ENCODE measurements around the gene DDX51.

The DDX51 gene

GRCh38 chr12:132178801-132179401 lies 34.8 kb upstream of the DDX51 start:
- H3K27ac ChIP-seq (ENCODE audit: insufficient read depth, low read length, poor library complexity, severe bottlenecking): peak overlapping the region; percentile 57
- H3K4me3 ChIP-seq (ENCODE audit: insufficient read depth, low read depth, low read length, poor library complexity, severe bottlenecking): peak overlapping the region; percentile 35
- no peaks in the 10 kb centered on the region for H3K36me3 ChIP-seq (ENCODE audit: control insufficient read depth, insufficient read depth, low read length)
- DNase-seq: peak in 2 of 3 donors; percentile 20 to 46
- no peaks in the 10 kb centered on the region for H3K9me3 ChIP-seq (ENCODE audit: control insufficient read depth, low read length)
- H3K4me1 ChIP-seq (ENCODE audit: control insufficient read depth, insufficient read depth, low read length, poor library complexity, severe bottlenecking): peaks cover 21% of the 10 kb centered on the region
- H3K27me3 ChIP-seq (replicated peaks; ENCODE audit: control insufficient read depth, insufficient read depth, low read length, poor library complexity, severe bottlenecking): peaks cover 3% of the 10 kb centered on the region

- Histone ChIP-seq H3K4me3 (ENCODE audit: insufficient read depth, low read depth, low read length, poor library complexity, severe bottlenecking) (peak overlapping the region; percentile 35), H3K4me1 (ENCODE audit: control insufficient read depth, insufficient read depth, low read length, poor library complexity, severe bottlenecking) (peaks cover 24% of the 10 kb centered on the region), H3K27ac (ENCODE audit: insufficient read depth, low read length, poor library complexity, severe bottlenecking) (peak overlapping the region; percentile 57), H3K36me3 (ENCODE audit: control insufficient read depth, insufficient read depth, low read length) (no peaks in the 10 kb centered on the region), H3K9me3 (ENCODE audit: control insufficient read depth, low read length) (no peaks in the 10 kb centered on the region), H3K27me3 (replicated peaks; ENCODE audit: control insufficient read depth, insufficient read depth, low read length, poor library complexity, severe bottlenecking) (peaks cover 3% of the 10 kb centered on the region)
- no peak for DNase-seq
These were observed 34.2 kb upstream of the DDX51 start for GRCh38 chr12:132178316-132178715.

GRCh38 chr12:132176920-132177551 lies 32.9 kb upstream of the DDX51 start:
- DNase-seq: no peak
- Histone ChIP-seq H3K9me3 (ENCODE audit: control insufficient read depth, low read length) (no peaks in the 10 kb centered on the region), H3K27ac (ENCODE audit: insufficient read depth, low read length, poor library complexity, severe bottlenecking) (no peak overlapping the region), H3K4me1 (ENCODE audit: control insufficient read depth, insufficient read depth, low read length, poor library complexity, severe bottlenecking) (peaks cover 30% of the 10 kb centered on the region), H3K4me3 (ENCODE audit: insufficient read depth, low read depth, low read length, poor library complexity, severe bottlenecking) (no peak overlapping the region), H3K36me3 (ENCODE audit: control insufficient read depth, insufficient read depth, low read length) (no peaks in the 10 kb centered on the region), H3K27me3 (replicated peaks; ENCODE audit: control insufficient read depth, insufficient read depth, low read length, poor library complexity, severe bottlenecking) (peaks cover 3% of the 10 kb centered on the region)

- Histone ChIP-seq H3K27ac (ENCODE audit: insufficient read depth, low read length, poor library complexity, severe bottlenecking) (no peak overlapping the region), H3K36me3 (ENCODE audit: control insufficient read depth, insufficient read depth, low read length) (no peaks in the 10 kb centered on the region), H3K27me3 (replicated peaks; ENCODE audit: control insufficient read depth, insufficient read depth, low read length, poor library complexity, severe bottlenecking) (peaks cover 3% of the 10 kb centered on the region), H3K4me1 (ENCODE audit: control insufficient read depth, insufficient read depth, low read length, poor library complexity, severe bottlenecking) (peaks cover 30% of the 10 kb centered on the region), H3K4me3 (ENCODE audit: insufficient read depth, low read depth, low read length, poor library complexity, severe bottlenecking) (no peak overlapping the region), H3K9me3 (ENCODE audit: control insufficient read depth, low read length) (no peaks in the 10 kb centered on the region)
- DNase-seq: no peak
These were observed 32.3 kb upstream of the DDX51 start for GRCh38 chr12:132176385-132176919.

GRCh38 chr12:132175496-132176384 lies 31.6 kb upstream of the DDX51 start:
- no peak overlapping the region for H3K4me3 ChIP-seq (ENCODE audit: insufficient read depth, low read depth, low read length, poor library complexity, severe bottlenecking)
- no peaks in the 10 kb centered on the region for H3K36me3 ChIP-seq (ENCODE audit: control insufficient read depth, insufficient read depth, low read length)
- H3K9me3 ChIP-seq (ENCODE audit: control insufficient read depth, low read length): no peaks in the 10 kb centered on the region
- H3K27me3 ChIP-seq (replicated peaks; ENCODE audit: control insufficient read depth, insufficient read depth, low read length, poor library complexity, severe bottlenecking): peaks cover 3% of the 10 kb centered on the region
- H3K4me1 ChIP-seq (ENCODE audit: control insufficient read depth, insufficient read depth, low read length, poor library complexity, severe bottlenecking): peaks cover 30% of the 10 kb centered on the region
- DNase-seq: no peak
- no peak overlapping the region for H3K27ac ChIP-seq (ENCODE audit: insufficient read depth, low read length, poor library complexity, severe bottlenecking)

GRCh38 chr12:132174839-132175490 lies 30.8 kb upstream of the DDX51 start:
- no peak for DNase-seq
- Histone ChIP-seq H3K4me1 (ENCODE audit: control insufficient read depth, insufficient read depth, low read length, poor library complexity, severe bottlenecking) (peaks cover 30% of the 10 kb centered on the region), H3K27me3 (replicated peaks; ENCODE audit: control insufficient read depth, insufficient read depth, low read length, poor library complexity, severe bottlenecking) (peaks cover 3% of the 10 kb centered on the region)

GRCh38 chr12:132174015-132174838 lies 30.1 kb upstream of the DDX51 start:
- Histone ChIP-seq H3K27ac (ENCODE audit: insufficient read depth, low read length, poor library complexity, severe bottlenecking) (no peak overlapping the region), H3K4me1 (ENCODE audit: control insufficient read depth, insufficient read depth, low read length, poor library complexity, severe bottlenecking) (peaks cover 28% of the 10 kb centered on the region), H3K9me3 (ENCODE audit: control insufficient read depth, low read length) (no peaks in the 10 kb centered on the region), H3K36me3 (ENCODE audit: control insufficient read depth, insufficient read depth, low read length) (no peaks in the 10 kb centered on the region), H3K4me3 (ENCODE audit: insufficient read depth, low read depth, low read length, poor library complexity, severe bottlenecking) (no peak overlapping the region), H3K27me3 (replicated peaks; ENCODE audit: control insufficient read depth, insufficient read depth, low read length, poor library complexity, severe bottlenecking) (peaks cover 3% of the 10 kb centered on the region)
- no peak for DNase-seq

More at GRCh38 chr12:132174839-132175490, 30.8 kb upstream of the DDX51 start:
- Histone ChIP-seq H3K36me3 (ENCODE audit: control insufficient read depth, insufficient read depth, low read length) (no peaks in the 10 kb centered on the region), H3K4me3 (ENCODE audit: insufficient read depth, low read depth, low read length, poor library complexity, severe bottlenecking) (no peak overlapping the region), H3K9me3 (ENCODE audit: control insufficient read depth, low read length) (no peaks in the 10 kb centered on the region), H3K27ac (ENCODE audit: insufficient read depth, low read length, poor library complexity, severe bottlenecking) (no peak overlapping the region)

DNA sequence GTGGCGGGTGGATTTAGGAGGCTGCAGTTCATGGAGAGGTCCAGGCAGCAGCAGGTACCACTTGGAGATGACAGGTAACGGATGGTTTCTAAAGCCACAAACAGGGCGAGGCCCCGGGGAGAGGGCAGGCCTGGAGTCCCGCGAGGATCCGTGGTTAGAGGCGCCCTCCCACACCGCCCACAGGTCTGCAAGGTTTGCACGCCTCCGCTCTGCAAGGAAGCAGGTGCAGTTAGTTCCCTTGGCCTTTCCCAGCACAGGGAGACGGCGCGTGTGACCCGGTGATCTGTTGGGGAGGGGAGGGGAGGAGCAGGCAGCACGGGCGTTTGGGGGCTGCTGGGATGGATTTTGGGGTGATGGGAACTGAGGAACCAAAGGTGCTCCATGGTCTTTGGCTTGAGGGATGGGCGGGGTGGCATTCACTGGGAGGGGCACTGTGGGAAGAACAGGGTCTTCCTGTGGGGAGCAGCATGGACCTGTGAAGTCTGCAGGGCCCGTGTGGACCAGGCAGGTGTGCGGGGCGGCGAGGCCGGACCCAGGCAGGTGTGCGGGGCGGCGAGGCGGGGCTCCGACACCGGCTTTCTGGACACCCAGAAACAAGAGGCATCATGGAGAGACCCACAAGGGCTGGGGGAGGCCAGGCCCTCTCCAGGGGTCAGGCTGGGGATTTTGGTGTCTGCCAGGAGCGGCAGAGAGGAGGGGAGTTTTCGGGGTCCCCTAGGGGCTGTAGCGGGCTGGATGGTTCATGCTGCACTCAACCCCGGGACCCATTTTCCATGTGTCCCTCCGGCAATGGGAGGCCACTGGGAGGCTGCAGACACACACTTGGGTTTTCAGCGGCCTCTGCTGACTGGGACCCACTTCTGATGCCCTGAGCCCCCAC lies 29.3 kb upstream of the DDX51 start:
- Histone ChIP-seq H3K36me3 (ENCODE audit: control insufficient read depth, insufficient read depth, low read length) (no peaks in the 10 kb centered on the region), H3K27me3 (replicated peaks; ENCODE audit: control insufficient read depth, insufficient read depth, low read length, poor library complexity, severe bottlenecking) (peaks cover 3% of the 10 kb centered on the region), H3K4me1 (ENCODE audit: control insufficient read depth, insufficient read depth, low read length, poor library complexity, severe bottlenecking) (peaks cover 26% of the 10 kb centered on the region), H3K9me3 (ENCODE audit: control insufficient read depth, low read length) (no peaks in the 10 kb centered on the region), H3K27ac (ENCODE audit: insufficient read depth, low read length, poor library complexity, severe bottlenecking) (no peak overlapping the region), H3K4me3 (ENCODE audit: insufficient read depth, low read depth, low read length, poor library complexity, severe bottlenecking) (no peak overlapping the region)
- no peak for DNase-seq

Data from effector memory CD4-positive, alpha-beta T cell (primary cell).